IgD-negative memory B cell (primary cell): ENCODE measurements around the gene LGALS9. TPM values are rescaled to one million over a fixed set of nuclear protein-coding genes. Genes with fewer than 3 reads are reported as not detected.
"Not testable (repeated sequence)": the region's sequence is repeated elsewhere in the genome, so short reads cannot be mapped to it uniquely, and the experiment has no call there.

Source experiments
- H3K27ac Mint-ChIP-seq, 3 donors: one replicate each; pipeline ENCODE4 v1.8.0; 2020 to 2022; ENCODE audit warnings: mild to moderate bottlenecking in 3 of 3, mixed read lengths in 3 of 3, moderate library complexity in 1 of 3
- H3K27me3 Mint-ChIP-seq: one replicate; pipeline ENCODE4 v1.8.0; 2021; ENCODE audit warnings: mixed read lengths
- H3K36me3 Mint-ChIP-seq: one replicate; pipeline ENCODE4 v1.8.0; 2020; ENCODE audit warnings: mild to moderate bottlenecking, mixed read lengths
- H3K4me1 Mint-ChIP-seq, 3 donors: one replicate each; pipeline ENCODE4 v1.8.0; 2020 to 2022; ENCODE audit warnings: mixed read lengths in 3 of 3, mild to moderate bottlenecking in 1 of 3
- H3K4me3 Mint-ChIP-seq, 4 donors: one replicate each; pipeline ENCODE4 v1.8.0; 2020 to 2022; ENCODE audit warnings: mild to moderate bottlenecking in 4 of 4, mixed read lengths in 4 of 4, moderate library complexity in 3 of 4
- H3K9me3 Mint-ChIP-seq, 3 donors: one replicate each; pipeline ENCODE4 v1.8.0; 2020 to 2021; ENCODE audit warnings: mixed read lengths in 3 of 3, mild to moderate bottlenecking in 1 of 3
- polyA plus RNA-seq: library from polyadenylated mRNA; unstranded; fragments of 300-500 nt; fragmentation: Illumina TruSeq; gene quantifications from one replicate; pipeline ENCODE4 v1.2.3, GENCODE V29; 2021

Gene LGALS9
- polyA plus RNA-seq, 1 donor from 2014 or later: 53.4 TPM

- no peaks in the 10 kb centered on the region for H3K4me1 Mint-ChIP-seq
- no peak overlapping the region for H3K27ac Mint-ChIP-seq
- H3K4me3 Mint-ChIP-seq: no peak overlapping the region
- H3K27me3 Mint-ChIP-seq: no peaks in the 10 kb centered on the region
- H3K9me3 Mint-ChIP-seq: no peaks in the 10 kb centered on the region
- peaks cover 13% of the 10 kb centered on the region for H3K36me3 Mint-ChIP-seq
These were observed 18.7 kb upstream of the LGALS9 start for GRCh38 chr17:27612160-27612770.

GRCh38 chr17:27613433-27613832, 17.6 kb upstream of the LGALS9 start:
- Mint-ChIP-seq H3K27me3 (no peaks in the 10 kb centered on the region), H3K4me3 (no peak overlapping the region), H3K4me1 (no peaks in the 10 kb centered on the region), H3K9me3 (no peaks in the 10 kb centered on the region), H3K27ac (no peak overlapping the region), H3K36me3 (peaks cover 13% of the 10 kb centered on the region)

GRCh38 chr17:27615121-27615520, 15.9 kb upstream of the LGALS9 start:
- Mint-ChIP-seq H3K36me3 (peaks cover 13% of the 10 kb centered on the region), H3K9me3 (no peaks in the 10 kb centered on the region), H3K4me1 (no peaks in the 10 kb centered on the region), H3K27ac (no peak overlapping the region), H3K4me3 (no peak overlapping the region), H3K27me3 (no peaks in the 10 kb centered on the region)

DNA sequence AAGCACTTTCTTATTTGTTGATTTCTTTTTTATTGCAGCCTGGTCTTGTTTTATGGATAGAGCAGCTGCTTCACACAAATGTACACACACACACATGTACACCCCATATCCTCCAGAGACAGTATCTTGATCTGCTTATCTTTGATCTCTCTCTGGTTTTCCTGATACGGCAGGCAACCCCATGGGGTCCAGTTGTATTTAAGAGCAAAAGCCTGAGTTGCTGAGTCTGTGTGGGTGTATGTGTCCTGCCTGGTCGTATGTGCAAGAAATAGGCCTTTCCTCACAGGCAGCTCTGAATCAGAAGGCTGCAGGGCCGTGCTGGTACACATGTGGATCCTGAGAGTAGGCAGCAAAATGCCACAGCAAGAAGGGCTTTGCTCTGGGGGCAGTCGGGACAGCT, 14.6 kb upstream of the LGALS9 start:
- H3K4me3 Mint-ChIP-seq: no peak overlapping the region

GRCh38 chr17:27618417-27618816, 12.6 kb upstream of the LGALS9 start:
- Mint-ChIP-seq H3K27ac (no peak overlapping the region), H3K36me3 (peaks cover 12% of the 10 kb centered on the region), H3K4me1 (peaks cover 0 to 1% (median 0%) of the 10 kb centered on the region in 3 donors), H3K27me3 (no peaks in the 10 kb centered on the region), H3K4me3 (no peak overlapping the region), H3K9me3 (no peaks in the 10 kb centered on the region)

More for the DNA sequence above, 14.6 kb upstream of the LGALS9 start:
- H3K9me3 Mint-ChIP-seq: no peaks in the 10 kb centered on the region
- H3K36me3 Mint-ChIP-seq: peaks cover 13% of the 10 kb centered on the region
- H3K4me1 Mint-ChIP-seq: no peaks in the 10 kb centered on the region
- H3K27ac Mint-ChIP-seq: no peak overlapping the region
- H3K27me3 Mint-ChIP-seq: no peaks in the 10 kb centered on the region

- H3K27ac Mint-ChIP-seq: no peak overlapping the region
- no peak overlapping the region for H3K4me3 Mint-ChIP-seq
- H3K27me3 Mint-ChIP-seq: no peaks in the 10 kb centered on the region
- H3K36me3 Mint-ChIP-seq: peaks cover 9% of the 10 kb centered on the region
- H3K4me1 Mint-ChIP-seq: peaks cover 0 to 1% (median 0%) of the 10 kb centered on the region in 3 donors
- H3K9me3 Mint-ChIP-seq: no peaks in the 10 kb centered on the region
These were observed 10.3 kb upstream of the LGALS9 start for GRCh38 chr17:27620721-27621120.

DNA sequence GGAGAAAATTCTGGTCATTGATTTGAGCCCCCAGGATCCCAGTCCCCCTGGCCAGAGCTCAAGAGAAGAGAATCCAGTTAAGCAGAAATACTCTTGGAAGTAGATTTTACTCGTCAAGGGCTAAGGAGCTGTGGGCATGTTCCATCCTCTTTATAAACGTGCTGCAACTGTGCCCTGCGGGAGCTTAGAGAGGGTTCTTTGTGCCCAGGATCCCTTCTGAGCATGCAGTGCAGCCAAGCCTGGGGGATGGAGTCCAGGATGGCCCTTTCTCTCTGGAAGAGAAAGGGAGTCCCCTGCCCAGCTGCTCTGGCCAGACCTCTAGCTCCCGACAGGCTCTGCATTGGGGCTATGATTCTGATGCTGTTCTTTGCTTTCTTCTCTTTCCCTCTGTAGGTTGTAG, 9.5 kb upstream of the LGALS9 start:
- no peak overlapping the region for H3K4me3 Mint-ChIP-seq
- H3K27me3 Mint-ChIP-seq: no peaks in the 10 kb centered on the region
- no peak overlapping the region for H3K27ac Mint-ChIP-seq
- H3K36me3 Mint-ChIP-seq: peaks cover 7% of the 10 kb centered on the region
- peaks cover 0 to 1% (median 0%) of the 10 kb centered on the region in 3 donors for H3K4me1 Mint-ChIP-seq
- peaks cover 0 to 2% (median 0%) of the 10 kb centered on the region in 3 donors for H3K9me3 Mint-ChIP-seq

GRCh38 chr17:27621942-27622559, 8.9 kb upstream of the LGALS9 start:
- H3K9me3 Mint-ChIP-seq: peaks cover 0 to 2% (median 0%) of the 10 kb centered on the region in 3 donors
- H3K4me3 Mint-ChIP-seq: no peak overlapping the region
- peaks cover 7% of the 10 kb centered on the region for H3K36me3 Mint-ChIP-seq
- H3K27me3 Mint-ChIP-seq: no peaks in the 10 kb centered on the region
- peaks cover 0 to 1% (median 0%) of the 10 kb centered on the region in 3 donors for H3K4me1 Mint-ChIP-seq
- no peak overlapping the region for H3K27ac Mint-ChIP-seq

DNA sequence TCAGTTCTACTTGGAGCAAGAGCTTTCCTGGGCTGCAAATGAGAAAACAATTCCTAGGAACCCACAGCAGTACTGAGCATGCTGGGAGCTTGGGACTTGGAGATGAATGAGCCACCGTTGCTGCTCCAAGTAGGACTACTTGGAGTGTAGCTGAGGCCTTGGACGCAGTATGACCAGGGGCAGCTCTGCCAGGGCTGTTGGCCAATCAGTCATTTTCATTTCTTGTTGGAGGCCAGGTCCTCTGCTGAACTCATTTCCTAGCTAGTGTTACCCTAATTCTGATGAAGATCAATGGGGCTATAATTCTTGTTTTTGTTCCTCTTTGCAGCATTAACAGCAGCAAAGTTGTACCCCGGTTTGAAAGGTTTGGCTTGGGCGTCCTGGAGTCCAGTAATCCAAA, 8.0 kb upstream of the LGALS9 start:
- Mint-ChIP-seq H3K4me1 (peaks cover 0 to 1% (median 0%) of the 10 kb centered on the region in 3 donors), H3K4me3 (no peak overlapping the region), H3K9me3 (peaks cover 0 to 2% (median 0%) of the 10 kb centered on the region in 3 donors), H3K36me3 (peaks cover 7% of the 10 kb centered on the region), H3K27me3 (no peaks in the 10 kb centered on the region), H3K27ac (no peak overlapping the region)

GRCh38 chr17:27623614-27624013, 7.4 kb upstream of the LGALS9 start:
- peaks cover 0 to 2% (median 0%) of the 10 kb centered on the region in 3 donors for H3K9me3 Mint-ChIP-seq
- H3K36me3 Mint-ChIP-seq: peaks cover 7% of the 10 kb centered on the region
- peaks cover 0 to 1% (median 0%) of the 10 kb centered on the region in 3 donors for H3K4me1 Mint-ChIP-seq
- H3K4me3 Mint-ChIP-seq: no peak overlapping the region
- no peak overlapping the region for H3K27ac Mint-ChIP-seq
- H3K27me3 Mint-ChIP-seq: no peaks in the 10 kb centered on the region

DNA sequence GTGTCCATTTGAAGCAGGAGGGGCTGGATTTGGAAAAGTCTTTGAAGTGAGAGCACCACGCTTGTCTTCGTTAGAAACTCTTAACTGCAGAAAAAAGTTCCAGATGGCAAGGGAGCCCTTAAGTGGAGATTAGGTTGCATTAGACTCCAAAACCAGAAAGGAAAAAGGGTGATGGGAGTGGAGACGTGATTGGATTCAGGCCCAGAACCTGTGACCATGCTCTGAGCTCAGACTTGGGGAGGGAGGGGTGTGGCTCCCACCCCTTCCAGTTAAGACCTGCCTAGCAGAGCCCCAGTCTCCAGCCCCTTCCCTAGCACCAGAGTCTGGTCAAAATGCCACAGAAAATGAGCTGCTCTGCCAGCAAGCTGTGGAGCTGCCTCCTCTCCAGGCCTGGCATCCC, 6.4 kb upstream of the LGALS9 start:
- Mint-ChIP-seq H3K9me3 (peaks cover 0 to 2% (median 0%) of the 10 kb centered on the region in 3 donors), H3K4me1 (peaks cover 0 to 1% (median 0%) of the 10 kb centered on the region in 3 donors), H3K36me3 (peaks cover 7% of the 10 kb centered on the region), H3K4me3 (no peak overlapping the region), H3K27ac (no peak overlapping the region), H3K27me3 (no peaks in the 10 kb centered on the region)

- Mint-ChIP-seq H3K4me1 (peaks cover 2 to 9% (median 2%) of the 10 kb centered on the region in 3 donors), H3K27me3 (no peaks in the 10 kb centered on the region), H3K36me3 (peaks cover 7% of the 10 kb centered on the region), H3K9me3 (peaks cover 0 to 2% (median 0%) of the 10 kb centered on the region in 3 donors), H3K27ac (no peak overlapping the region), H3K4me3 (no peak overlapping the region)
These were observed 5.1 kb upstream of the LGALS9 start for GRCh38 chr17:27625856-27626255.

DNA sequence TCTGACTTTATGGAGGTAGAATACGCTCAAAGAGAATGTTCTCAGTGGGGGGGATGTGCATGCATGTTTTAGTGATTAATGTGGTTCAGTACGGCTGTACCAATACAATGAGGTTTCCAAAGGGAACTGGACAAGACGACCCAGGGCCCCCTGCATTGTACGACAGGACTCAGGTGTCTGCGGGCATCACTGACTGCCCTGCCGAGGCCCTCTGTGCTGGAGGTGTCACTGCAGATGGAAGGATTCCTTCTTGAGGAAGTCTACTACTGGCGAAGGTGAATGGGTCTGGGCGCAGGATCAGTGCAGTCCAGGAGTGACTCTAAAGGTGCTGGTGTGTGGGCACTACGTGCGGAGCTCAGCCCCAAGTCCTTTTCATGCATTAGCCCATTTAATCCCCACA, 3.5 kb upstream of the LGALS9 start:
- Mint-ChIP-seq H3K4me1 (peaks cover 12 to 15% (median 12%) of the 10 kb centered on the region in 3 donors), H3K27ac (peak overlapping the region in 1 of 3 donors; percentile 27), H3K4me3 (peak overlapping the region in 1 of 4 donors; percentile 13), H3K9me3 (peaks cover 0 to 2% (median 0%) of the 10 kb centered on the region in 3 donors), H3K27me3 (no peaks in the 10 kb centered on the region), H3K36me3 (peaks cover 7% of the 10 kb centered on the region)

DNA sequence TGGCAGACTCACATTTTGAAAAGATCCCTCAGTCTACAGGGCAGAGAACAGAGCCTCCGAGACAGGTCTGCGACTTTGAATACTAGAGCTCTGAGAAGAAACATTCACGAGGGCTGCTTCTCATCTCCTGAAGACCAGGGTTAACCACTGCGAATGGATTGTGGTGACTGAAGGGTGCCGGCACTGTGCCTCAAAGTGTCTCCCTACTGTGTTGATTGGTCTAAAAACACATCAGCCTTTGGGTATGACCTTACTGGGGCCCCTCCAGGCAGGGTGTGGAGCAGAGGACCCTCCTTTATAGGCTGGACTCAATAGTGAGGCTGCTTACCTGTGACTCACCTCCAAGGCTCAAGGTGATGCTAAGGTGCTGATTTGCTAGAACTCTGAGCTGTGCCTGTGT, 2.6 kb upstream of the LGALS9 start:
- Mint-ChIP-seq H3K4me3 (peak overlapping the region in 1 of 4 donors; percentile 46), H3K27ac (no peak overlapping the region)

GRCh38 chr17:27629260-27629659, 1.7 kb upstream of the LGALS9 start:
- not testable (repeated sequence) for H3K27ac Mint-ChIP-seq, H3K36me3 Mint-ChIP-seq, H3K27me3 Mint-ChIP-seq, H3K9me3 Mint-ChIP-seq
- Mint-ChIP-seq H3K4me3 (peak overlapping the region in 1 of 4 donors; percentile 9), H3K4me1 (peaks cover 13 to 20% (median 15%) of the 10 kb centered on the region in 3 donors)

More for the DNA sequence above, 2.6 kb upstream of the LGALS9 start:
- Mint-ChIP-seq H3K4me1 (peaks cover 12 to 17% (median 14%) of the 10 kb centered on the region in 3 donors), H3K9me3 (peaks cover 0 to 2% (median 0%) of the 10 kb centered on the region in 3 donors), H3K27me3 (no peaks in the 10 kb centered on the region), H3K36me3 (peaks cover 4% of the 10 kb centered on the region)

- Mint-ChIP-seq H3K27me3 (no peaks in the 10 kb centered on the region), H3K4me3 (peak overlapping the region; percentile 88 to 98 (median 95)), H3K4me1 (peaks cover 28 to 37% (median 30%) of the 10 kb centered on the region in 3 donors), H3K36me3 (peaks cover under 1% of the 10 kb centered on the region), H3K9me3 (no peaks in the 10 kb centered on the region), H3K27ac (peak overlapping the region; percentile 75 to 93 (median 92))
These were observed 398 bp downstream of the LGALS9 start for GRCh38 chr17:27631411-27631760.
